Adipocyte (in vitro differentiated cells): ENCODE data around the gene PTPRR.

Experiments
- DNase-seq: peaks from one replicate; pipeline ENCODE4 v3.0.0-alpha.2; 2015; ENCODE audit warnings: low read depth
- H3K27me3 ChIP-seq: replicated peaks from 2 replicates; pipeline ENCODE4 v1.7.0; 2013; ENCODE audit warnings: mild to moderate bottlenecking, low read length, moderate library complexity; ENCODE audit not compliant: control insufficient read depth, insufficient read depth
- H3K36me3 ChIP-seq: 2 replicates; pipeline ENCODE4 v1.7.0; 2013; ENCODE audit warnings: low read length, mild to moderate bottlenecking, moderate library complexity; ENCODE audit not compliant: control insufficient read depth, insufficient read depth, severe bottlenecking
- H3K4me1 ChIP-seq: 2 replicates; pipeline ENCODE4 v1.7.0; 2013; ENCODE audit warnings: mild to moderate bottlenecking, low read length, moderate library complexity; ENCODE audit not compliant: control insufficient read depth, insufficient read depth
- H3K4me3 ChIP-seq: 2 replicates; pipeline ENCODE4 v1.7.0; 2013; ENCODE audit warnings: mild to moderate bottlenecking, low read length, moderate library complexity
- H3K9ac ChIP-seq: 2 replicates; pipeline ENCODE4 v1.7.0; 2013; ENCODE audit warnings: mild to moderate bottlenecking, low read length, moderate library complexity
- H3K9me3 ChIP-seq: 2 replicates; pipeline ENCODE4 v1.7.0; 2013; ENCODE audit warnings: mild to moderate bottlenecking, low read length, moderate library complexity; ENCODE audit not compliant: control insufficient read depth

Gene PTPRR

GRCh38 chr12:70659077-70659606 is 261.4 kb downstream of the PTPRR start:
- Histone ChIP-seq H3K9me3 (no peaks in the 10 kb centered on the region), H3K4me1 (peaks cover 13% of the 10 kb centered on the region), H3K4me3 (no peak overlapping the region), H3K9ac (no peak overlapping the region), H3K36me3 (no peaks in the 10 kb centered on the region), H3K27me3 (no peaks in the 10 kb centered on the region)
- DNase-seq: no peak

DNA sequence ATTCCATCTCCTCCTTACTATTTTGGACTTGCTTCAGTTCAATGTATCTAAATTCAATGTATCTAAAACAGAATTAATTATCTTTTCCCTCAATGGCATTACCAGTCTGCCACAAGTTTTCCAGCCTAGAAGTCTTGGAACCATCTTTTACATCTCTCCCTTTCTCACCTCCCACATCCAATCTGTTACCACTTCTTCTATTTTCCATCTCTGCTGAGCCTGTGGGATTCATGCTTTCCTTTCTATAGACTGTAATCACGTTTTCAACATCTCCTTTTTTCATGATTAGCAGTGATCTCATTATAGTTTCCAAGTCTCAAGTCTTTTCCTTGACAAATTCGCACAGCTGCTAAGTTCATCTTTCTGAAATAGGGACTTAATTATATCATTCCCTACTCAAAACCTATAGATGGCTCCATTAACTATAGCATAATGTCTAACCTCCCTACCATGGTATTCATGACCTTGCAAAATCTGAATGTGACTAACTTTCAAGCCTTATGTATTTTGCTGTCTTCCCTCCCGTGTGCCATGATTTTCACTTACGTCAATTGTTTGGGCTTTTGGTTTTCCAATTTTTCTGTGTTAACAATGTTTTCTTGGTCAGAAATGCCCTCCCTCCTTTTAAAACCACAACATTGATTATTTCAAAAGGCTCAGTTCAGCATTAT is 262.8 kb downstream of the PTPRR start:
- peaks cover 13% of the 10 kb centered on the region for H3K4me1 ChIP-seq
- H3K4me3 ChIP-seq: no peak overlapping the region
- H3K9me3 ChIP-seq: no peaks in the 10 kb centered on the region
- H3K27me3 ChIP-seq: no peaks in the 10 kb centered on the region
- no peak for DNase-seq
- H3K9ac ChIP-seq: no peak overlapping the region
- H3K36me3 ChIP-seq: no peaks in the 10 kb centered on the region

DNA sequence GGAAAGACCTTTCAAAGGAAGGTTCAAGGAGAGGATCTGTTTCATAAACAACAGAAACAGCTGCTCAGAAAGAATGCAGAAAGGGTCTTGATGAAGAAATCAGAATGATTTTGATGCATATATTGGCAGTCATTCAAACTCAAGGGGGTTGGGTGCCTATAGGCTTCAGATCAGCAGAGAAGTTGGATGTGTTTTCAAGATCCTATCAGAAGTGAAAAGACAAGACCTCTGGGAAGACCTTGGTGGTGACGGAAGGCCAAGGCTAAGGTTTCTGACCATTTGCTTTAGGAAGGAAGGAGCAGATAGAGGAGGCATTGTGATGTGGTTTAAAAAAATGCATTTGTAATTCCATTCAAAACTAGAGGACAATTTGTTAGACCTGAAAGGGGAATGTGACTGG is 268.1 kb downstream of the PTPRR start:
- no peaks in the 10 kb centered on the region for H3K9me3 ChIP-seq
- H3K27me3 ChIP-seq: no peaks in the 10 kb centered on the region
- no peak overlapping the region for H3K4me3 ChIP-seq
- H3K4me1 ChIP-seq: peaks cover 12% of the 10 kb centered on the region
- no peak overlapping the region for H3K9ac ChIP-seq
- no peak for DNase-seq
- no peaks in the 10 kb centered on the region for H3K36me3 ChIP-seq

GRCh38 chr12:70648831-70649230 is 271.7 kb downstream of the PTPRR start:
- Histone ChIP-seq H3K4me3 (no peak overlapping the region), H3K9me3 (no peaks in the 10 kb centered on the region), H3K36me3 (no peaks in the 10 kb centered on the region), H3K4me1 (peaks cover 28% of the 10 kb centered on the region), H3K9ac (no peak overlapping the region), H3K27me3 (no peaks in the 10 kb centered on the region)
- DNase-seq: peak; percentile 58

DNA sequence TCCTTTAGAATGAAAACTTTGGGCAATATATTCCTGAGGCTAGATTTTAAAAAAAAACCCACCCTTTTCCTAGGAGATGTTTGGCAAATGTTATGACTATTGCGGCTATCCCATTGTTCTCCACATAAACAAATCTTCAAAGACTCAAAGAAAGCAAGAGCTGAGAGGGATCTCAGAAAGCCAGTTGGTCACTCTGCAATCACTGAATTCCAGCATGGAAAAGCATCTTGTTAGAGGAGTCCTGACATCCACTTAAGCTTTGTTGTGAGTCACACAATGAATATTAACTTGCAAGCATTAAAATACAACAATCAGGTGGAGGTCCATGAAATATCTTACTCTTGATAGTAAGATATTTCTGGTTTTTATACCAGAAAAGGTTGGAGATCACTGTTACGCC is 272.3 kb downstream of the PTPRR start:
- H3K27me3 ChIP-seq: no peaks in the 10 kb centered on the region
- H3K36me3 ChIP-seq: no peaks in the 10 kb centered on the region
- peak overlapping the region; percentile 48 for H3K9ac ChIP-seq
- no peak for DNase-seq
- H3K4me1 ChIP-seq: peaks cover 28% of the 10 kb centered on the region
- no peaks in the 10 kb centered on the region for H3K9me3 ChIP-seq
- H3K4me3 ChIP-seq: no peak overlapping the region

- Histone ChIP-seq H3K9me3 (no peaks in the 10 kb centered on the region), H3K9ac (no peak overlapping the region), H3K4me1 (peaks cover 28% of the 10 kb centered on the region), H3K36me3 (no peaks in the 10 kb centered on the region), H3K4me3 (no peak overlapping the region), H3K27me3 (no peaks in the 10 kb centered on the region)
- DNase-seq: peak; percentile 27
Observed at GRCh38 chr12:70646850-70647249, 273.7 kb downstream of the PTPRR start.

DNA sequence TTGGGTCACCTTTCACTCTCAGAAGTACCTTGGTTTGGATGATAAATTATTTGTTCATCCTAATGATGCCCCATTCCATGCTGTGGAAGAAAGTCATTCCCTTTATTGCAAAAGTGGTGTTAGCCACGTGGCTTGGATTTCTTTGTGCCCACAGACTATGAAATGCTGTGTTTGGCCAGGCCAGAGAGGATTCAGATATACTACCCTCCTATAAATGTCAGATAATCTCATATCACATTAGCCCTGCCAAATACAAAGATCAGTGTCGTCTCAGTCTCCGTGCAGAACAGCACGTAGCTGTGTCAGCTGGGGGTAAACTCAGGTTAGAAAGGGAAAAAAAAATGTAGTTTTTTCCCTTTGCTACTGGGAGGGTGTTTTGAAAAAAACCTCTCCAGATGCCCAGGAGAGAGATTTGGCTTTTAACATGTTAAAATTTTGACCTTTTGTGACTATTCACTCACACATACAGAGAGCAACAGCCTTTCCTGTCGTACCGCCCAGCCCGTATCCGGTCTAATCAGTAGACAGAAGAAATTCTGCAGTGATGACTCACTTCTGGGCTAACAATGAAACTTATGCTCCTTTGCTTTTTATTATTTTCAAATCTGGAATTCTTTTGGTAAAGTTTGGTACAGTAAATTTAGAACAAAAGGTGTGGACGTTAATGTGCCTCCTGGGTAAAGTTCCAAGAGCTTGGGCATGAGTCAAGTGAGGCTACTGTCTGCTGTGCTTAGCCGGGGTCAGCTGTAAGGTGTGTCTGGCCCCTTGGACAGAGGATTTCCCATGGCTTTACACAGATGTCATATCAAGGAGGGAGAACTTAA is 274.8 kb downstream of the PTPRR start:
- Histone ChIP-seq H3K9ac (peak overlapping the region; percentile 67), H3K4me1 (peaks cover 28% of the 10 kb centered on the region), H3K27me3 (no peaks in the 10 kb centered on the region), H3K9me3 (no peaks in the 10 kb centered on the region), H3K36me3 (no peaks in the 10 kb centered on the region), H3K4me3 (peak overlapping the region; percentile 70)
- DNase-seq: peak; percentile 86

- H3K9me3 ChIP-seq: no peaks in the 10 kb centered on the region
- peaks cover 28% of the 10 kb centered on the region for H3K4me1 ChIP-seq
- no peaks in the 10 kb centered on the region for H3K27me3 ChIP-seq
- H3K36me3 ChIP-seq: no peaks in the 10 kb centered on the region
- no peak overlapping the region for H3K9ac ChIP-seq
- DNase-seq: no peak
- H3K4me3 ChIP-seq: no peak overlapping the region
Observed at GRCh38 chr12:70644861-70645260, 275.7 kb downstream of the PTPRR start.

DNA sequence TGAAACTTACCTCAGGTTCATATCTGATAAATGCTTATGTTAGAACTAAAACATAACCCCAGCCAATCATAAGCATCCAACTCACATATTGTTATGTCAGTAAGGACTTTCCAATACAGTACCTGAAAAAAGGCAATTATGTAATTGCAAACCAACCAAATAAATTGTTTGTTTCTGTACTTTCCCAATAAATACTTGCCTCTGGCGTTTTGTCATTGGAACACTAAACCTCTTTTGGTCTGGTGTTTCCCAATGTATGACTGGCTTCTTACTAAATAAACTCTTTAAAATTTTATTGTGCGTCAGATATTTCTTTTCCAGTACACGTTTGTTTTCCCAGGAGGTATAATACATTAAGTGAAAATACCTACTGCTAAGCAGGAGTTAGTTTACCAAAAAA is 276.6 kb downstream of the PTPRR start:
- no peak for DNase-seq
- peaks cover 24% of the 10 kb centered on the region for H3K4me1 ChIP-seq
- H3K36me3 ChIP-seq: no peaks in the 10 kb centered on the region
- no peak overlapping the region for H3K4me3 ChIP-seq
- H3K27me3 ChIP-seq: no peaks in the 10 kb centered on the region
- no peak overlapping the region for H3K9ac ChIP-seq
- H3K9me3 ChIP-seq: no peaks in the 10 kb centered on the region

- no peaks in the 10 kb centered on the region for H3K9me3 ChIP-seq
- no peak overlapping the region for H3K4me3 ChIP-seq
- H3K36me3 ChIP-seq: no peaks in the 10 kb centered on the region
- DNase-seq: no peak
- H3K9ac ChIP-seq: no peak overlapping the region
- no peaks in the 10 kb centered on the region for H3K27me3 ChIP-seq
- peaks cover 16% of the 10 kb centered on the region for H3K4me1 ChIP-seq
Observed at GRCh38 chr12:70641691-70642090, 278.8 kb downstream of the PTPRR start.

GRCh38 chr12:70640901-70641300 is 279.6 kb downstream of the PTPRR start:
- DNase-seq: no peak
- Histone ChIP-seq H3K9me3 (no peaks in the 10 kb centered on the region), H3K4me3 (no peak overlapping the region), H3K4me1 (peaks cover 9% of the 10 kb centered on the region), H3K36me3 (no peaks in the 10 kb centered on the region), H3K27me3 (no peaks in the 10 kb centered on the region), H3K9ac (no peak overlapping the region)
